Peyer's patch (tissue), 4 donors: Measurements from ENCODE around the gene C18orf63. TPM values are rescaled to one million over a fixed set of nuclear protein-coding genes. Genes with fewer than 3 reads are reported as not detected.

ENCODE experiments used
- DNase-seq, 3 donors: peaks; one replicate each; pipeline ENCODE4 v3.0.0-alpha.2; 2017 to 2019
- H3K27ac ChIP-seq, 4 donors: fragments of 200-600 bp; sonication (generic); one replicate each; pipeline ENCODE4 v1.5.1; 2016 to 2019
- H3K27me3 ChIP-seq, 2 donors: fragments of 200-600 bp; sonication (generic); one replicate each; pipeline ENCODE4 v1.5.1; 2019
- H3K36me3 ChIP-seq, 3 donors: fragments of 200-600 bp; sonication (generic); one replicate each; pipeline ENCODE4 v1.5.1; 2016 to 2019
- H3K4me1 ChIP-seq, 4 donors: fragments of 200-600 bp; sonication (generic); one replicate each; pipeline ENCODE4 v1.5.1; 2016 to 2019
- H3K4me3 ChIP-seq, 4 donors: fragments of 200-600 bp; sonication (generic); 1 replicate in 3 of 4; 2 replicates in 1 of 4; pipeline ENCODE4 v1.5.1; 2016 to 2019; ENCODE audit warnings: mild to moderate bottlenecking in 1 of 4
- H3K9me3 ChIP-seq, 4 donors: fragments of 200-600 bp; sonication (generic); one replicate each; pipeline ENCODE4 v1.5.1; 2016 to 2019; ENCODE audit warnings: mild to moderate bottlenecking in 1 of 4
- POLR2A ChIP-seq, 2 donors: fragments of 450-650 bp; IDR thresholded peaks; one replicate each; pipeline ENCODE4 v1.5.1; 2017; ENCODE audit warnings: antibody characterized with exemption in 2 of 2, mild to moderate bottlenecking in 2 of 2, moderate library complexity in 2 of 2
- total RNA-seq, 4 donors: library from RNA; depleted of rRNA; stranded (reverse); fragments of >200 nt; gene quantifications; one replicate each; pipeline ENCODE4 v1.1.0, GENCODE V29; 2016
- TF ChIP-seq, protein P1 (sequence below), 6 experiments: fragments of 450-650 bp in 4 of 6; fragments of 200-600 bp in 2 of 6; sonication (generic) in 1 of 6; IDR thresholded peaks; one replicate each; pipeline ENCODE4 v1.5.1; 2017 to 2019; ENCODE audit warnings: antibody characterized with exemption in 6 of 6, mild to moderate bottlenecking in 3 of 6, moderate library complexity in 1 of 6

The C18orf63 gene
- total RNA-seq, 4 donors from 2014 or later, result not detected

DNA sequence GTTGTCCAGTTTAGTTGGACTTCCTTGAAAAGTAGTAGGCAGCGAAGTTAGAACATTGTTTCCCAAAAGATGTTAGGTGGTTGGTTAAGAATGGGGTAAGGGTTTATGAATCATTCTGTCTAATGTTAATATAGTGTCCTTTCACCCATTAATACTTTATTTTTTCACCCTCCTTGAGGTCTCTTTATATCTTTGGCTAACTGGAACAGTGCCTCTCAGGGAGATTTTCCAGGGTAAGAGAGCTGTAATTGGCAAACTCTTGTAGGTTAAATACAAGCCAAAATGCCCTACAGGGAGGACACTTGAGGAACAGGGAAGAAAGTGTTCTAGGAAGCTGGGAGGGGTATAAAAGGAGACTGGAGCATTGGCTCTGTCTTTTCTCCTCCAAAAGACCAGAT, 22.3 kb downstream of the C18orf63 start:
- no peak for DNase-seq
- Histone ChIP-seq H3K4me1 (no peaks in the 10 kb centered on the region), H3K4me3 (no peak overlapping the region)

DNA sequence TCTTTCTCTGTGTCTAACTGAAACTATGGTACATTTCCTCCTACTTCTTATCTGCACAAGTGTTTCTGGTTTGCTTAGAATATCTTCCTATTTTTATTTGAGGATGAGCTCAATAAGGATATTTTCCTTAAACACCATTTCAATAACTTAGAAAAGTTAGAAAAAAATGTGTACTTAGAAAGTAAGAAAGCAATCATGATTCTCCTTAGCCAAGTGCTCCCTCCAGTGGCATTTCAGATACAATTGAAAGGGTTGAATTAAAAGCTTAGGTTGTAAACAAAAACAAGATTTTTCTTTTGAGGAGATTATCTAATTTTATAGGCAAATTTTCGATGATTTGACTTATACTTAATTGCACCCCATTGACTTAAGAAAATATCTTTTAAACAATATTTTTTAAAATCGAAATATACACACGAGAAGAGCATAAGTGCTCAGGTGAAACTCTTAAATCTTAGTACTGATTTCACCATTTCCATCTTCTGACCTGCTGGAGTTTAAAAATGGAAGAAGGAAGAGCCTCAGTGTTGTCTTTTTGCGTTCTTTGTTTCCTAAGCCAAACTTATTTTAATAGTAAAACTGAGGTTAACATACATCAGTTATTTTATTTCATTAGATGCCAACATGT, 26.9 kb downstream of the C18orf63 start:
- no peaks in the 10 kb centered on the region for H3K4me1 ChIP-seq
- H3K36me3 ChIP-seq, result no peaks in the 10 kb centered on the region
- H3K27me3 ChIP-seq, result no peaks in the 10 kb centered on the region
- DNase-seq, result peak in 1 of 3 donors; percentile 52
- TF ChIP-seq, protein P1, sequence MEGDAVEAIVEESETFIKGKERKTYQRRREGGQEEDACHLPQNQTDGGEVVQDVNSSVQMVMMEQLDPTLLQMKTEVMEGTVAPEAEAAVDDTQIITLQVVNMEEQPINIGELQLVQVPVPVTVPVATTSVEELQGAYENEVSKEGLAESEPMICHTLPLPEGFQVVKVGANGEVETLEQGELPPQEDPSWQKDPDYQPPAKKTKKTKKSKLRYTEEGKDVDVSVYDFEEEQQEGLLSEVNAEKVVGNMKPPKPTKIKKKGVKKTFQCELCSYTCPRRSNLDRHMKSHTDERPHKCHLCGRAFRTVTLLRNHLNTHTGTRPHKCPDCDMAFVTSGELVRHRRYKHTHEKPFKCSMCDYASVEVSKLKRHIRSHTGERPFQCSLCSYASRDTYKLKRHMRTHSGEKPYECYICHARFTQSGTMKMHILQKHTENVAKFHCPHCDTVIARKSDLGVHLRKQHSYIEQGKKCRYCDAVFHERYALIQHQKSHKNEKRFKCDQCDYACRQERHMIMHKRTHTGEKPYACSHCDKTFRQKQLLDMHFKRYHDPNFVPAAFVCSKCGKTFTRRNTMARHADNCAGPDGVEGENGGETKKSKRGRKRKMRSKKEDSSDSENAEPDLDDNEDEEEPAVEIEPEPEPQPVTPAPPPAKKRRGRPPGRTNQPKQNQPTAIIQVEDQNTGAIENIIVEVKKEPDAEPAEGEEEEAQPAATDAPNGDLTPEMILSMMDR (IDR thresholded peaks at IDR 0.05), result peak; percentile 21 to 94 (median 73)
- no peak for TF ChIP-seq POLR2A (IDR thresholded peaks at IDR 0.05)
- H3K4me3 ChIP-seq, result no peak overlapping the region
- no peak overlapping the region for H3K27ac ChIP-seq
- no peaks in the 10 kb centered on the region for H3K9me3 ChIP-seq

More for the DNA sequence above, 22.3 kb downstream of the C18orf63 start:
- TF ChIP-seq, protein P1 (IDR thresholded peaks at IDR 0.05), result no peak
- no peak for TF ChIP-seq POLR2A (IDR thresholded peaks at IDR 0.05)
- Histone ChIP-seq H3K27me3 (no peaks in the 10 kb centered on the region), H3K36me3 (no peaks in the 10 kb centered on the region), H3K27ac (no peak overlapping the region), H3K9me3 (no peaks in the 10 kb centered on the region)

DNA sequence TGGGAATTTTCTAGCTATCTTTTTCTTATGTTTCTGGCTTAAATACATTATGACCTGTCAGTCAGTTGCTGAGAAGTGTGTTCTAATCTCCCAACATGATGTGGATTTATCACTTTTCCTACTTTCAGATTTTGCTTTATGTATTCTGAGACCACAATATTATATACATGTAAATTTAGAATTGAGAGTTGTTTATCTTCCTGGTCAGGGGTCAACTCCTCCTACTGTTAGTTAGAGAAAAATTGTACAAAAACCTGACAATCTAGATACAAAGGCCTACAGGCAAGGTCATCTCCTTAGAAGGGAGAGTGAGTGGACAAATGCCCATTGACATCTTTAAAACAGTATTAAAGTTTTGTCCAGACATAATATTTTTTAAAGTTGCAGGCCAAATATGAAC, 30.6 kb downstream of the C18orf63 start:
- no peaks in the 10 kb centered on the region for H3K4me1 ChIP-seq
- no peaks in the 10 kb centered on the region for H3K9me3 ChIP-seq
- DNase-seq, result no peak
- no peaks in the 10 kb centered on the region for H3K36me3 ChIP-seq
- H3K27ac ChIP-seq, result no peak overlapping the region
- TF ChIP-seq POLR2A (IDR thresholded peaks at IDR 0.05), result no peak
- TF ChIP-seq, protein P1 (IDR thresholded peaks at IDR 0.05), result no peak
- H3K4me3 ChIP-seq, result no peak overlapping the region
- H3K27me3 ChIP-seq, result no peaks in the 10 kb centered on the region

DNA sequence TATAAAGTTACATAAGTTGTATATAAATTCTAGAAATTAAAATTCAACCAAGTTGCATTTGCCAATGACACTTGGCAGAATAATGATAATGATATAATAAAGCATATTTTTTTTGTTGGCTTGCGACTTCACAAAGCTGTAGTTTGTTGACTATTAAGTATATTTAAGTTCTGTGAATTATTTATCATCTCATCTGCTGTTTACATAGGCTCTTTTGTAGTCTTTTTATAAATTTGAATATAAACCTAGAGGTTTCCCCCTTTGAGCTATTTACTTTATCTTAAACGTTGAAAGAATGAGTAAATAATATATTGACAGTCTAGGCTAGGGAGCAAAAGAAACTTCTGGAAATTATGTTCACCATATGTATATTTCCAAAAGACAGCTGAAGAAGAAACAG, 32.9 kb downstream of the C18orf63 start:
- Histone ChIP-seq H3K27me3 (no peaks in the 10 kb centered on the region), H3K36me3 (no peaks in the 10 kb centered on the region), H3K9me3 (no peaks in the 10 kb centered on the region), H3K4me3 (no peak overlapping the region), H3K27ac (no peak overlapping the region), H3K4me1 (no peaks in the 10 kb centered on the region)
- TF ChIP-seq POLR2A (IDR thresholded peaks at IDR 0.05), result no peak
- TF ChIP-seq, protein P1 (IDR thresholded peaks at IDR 0.05), result no peak
- DNase-seq, result no peak

DNA sequence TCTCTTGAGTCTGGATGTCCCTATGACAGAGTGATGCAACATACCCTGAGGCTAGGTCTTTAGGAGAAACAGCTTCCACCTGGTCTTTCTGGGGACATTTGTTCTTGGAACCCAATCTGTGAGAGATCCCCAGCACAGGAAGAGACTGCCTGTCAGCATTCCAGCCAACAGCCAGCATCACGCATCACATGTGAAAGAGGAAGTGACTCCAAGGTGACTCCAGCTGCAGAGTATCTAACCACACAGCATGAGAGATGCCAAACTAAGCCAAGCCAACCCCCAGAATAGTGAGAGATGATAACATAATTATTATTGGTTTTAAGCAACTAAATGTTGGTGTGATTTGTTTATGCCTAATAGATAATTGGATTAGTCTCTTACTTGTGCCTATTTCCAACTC, 35.7 kb downstream of the C18orf63 start:
- Histone ChIP-seq H3K9me3 (no peaks in the 10 kb centered on the region), H3K27me3 (no peaks in the 10 kb centered on the region), H3K27ac (no peak overlapping the region), H3K4me3 (no peak overlapping the region), H3K4me1 (peaks cover 0 to 5% (median 0%) of the 10 kb centered on the region in 4 donors), H3K36me3 (no peaks in the 10 kb centered on the region)
- no peak for DNase-seq
- TF ChIP-seq, protein P1 (IDR thresholded peaks at IDR 0.05), result no peak
- TF ChIP-seq POLR2A (IDR thresholded peaks at IDR 0.05), result no peak
